HG02571 (cell line): Measurements from ENCODE around the gene PEX1.
"Not testable (repeated sequence)": the region's sequence is repeated elsewhere in the genome, so short reads cannot be mapped to it uniquely, and the experiment has no call there.

ENCODE experiments used
- ATAC-seq: cut with Tn5 transposase; IDR thresholded peaks from one replicate; pipeline ENCODE4 v1.9.1; 2021; ENCODE audit warnings: mild to moderate bottlenecking, moderate library complexity; ENCODE audit not compliant: unreplicated experiment

PEX1 gene

DNA sequence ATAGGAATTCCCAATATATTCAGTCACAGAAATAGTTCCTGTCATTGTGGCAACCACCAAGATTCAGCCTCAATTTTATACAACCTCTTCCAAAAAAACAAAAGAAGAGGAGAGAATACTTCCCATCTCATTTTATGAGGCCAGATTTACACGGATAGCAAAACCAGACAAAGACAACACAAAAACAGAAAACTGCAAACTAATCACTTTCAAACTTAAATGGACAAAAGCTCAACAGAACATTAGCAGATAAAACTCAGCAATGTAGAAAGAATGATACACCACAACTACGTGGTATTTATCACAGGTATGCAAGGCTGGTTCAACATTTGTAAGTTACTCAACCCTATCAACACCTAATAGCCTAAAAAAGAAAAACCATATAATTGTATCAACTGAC, 22.0 kb downstream of the PEX1 start:
- ATAC-seq, result no peak

DNA sequence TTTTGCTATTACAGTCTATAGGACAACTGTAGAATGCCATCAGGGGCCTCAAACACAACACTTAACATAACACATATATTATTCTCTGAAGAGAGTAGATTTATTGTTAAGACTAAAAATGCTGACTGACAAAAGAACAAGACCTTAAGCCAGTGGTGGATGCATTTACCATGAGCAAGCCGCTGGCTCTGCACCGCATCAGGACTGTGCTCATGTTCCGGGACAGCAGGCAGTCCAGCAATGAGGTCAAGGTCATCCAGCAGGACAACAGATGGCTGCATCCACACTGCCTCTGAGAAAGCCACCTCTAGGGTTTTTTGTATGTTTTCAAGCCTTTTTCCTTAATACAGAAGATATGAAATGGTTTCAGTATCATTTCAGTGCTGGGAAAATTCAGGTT, 23.8 kb downstream of the PEX1 start:
- no peak for ATAC-seq

DNA sequence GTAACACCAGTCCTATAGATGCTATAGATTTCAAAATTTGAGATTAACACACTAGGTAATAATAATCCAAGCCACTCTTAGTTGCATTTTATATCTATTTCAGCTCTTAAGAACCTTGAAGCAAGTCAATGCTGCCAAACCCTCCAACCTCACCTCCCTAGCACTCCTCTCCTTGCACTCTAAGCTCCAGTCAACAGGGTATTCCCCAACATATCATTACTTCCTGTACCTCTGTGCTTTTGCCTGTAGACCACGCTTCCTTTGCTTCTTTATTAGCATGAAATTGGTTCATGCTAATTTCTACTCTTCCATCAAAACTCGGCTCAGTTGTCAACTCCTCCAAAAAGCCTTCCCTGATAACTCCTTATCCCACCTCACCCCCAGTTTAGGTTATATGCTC, 24.6 kb downstream of the PEX1 start:
- no peak for ATAC-seq

DNA sequence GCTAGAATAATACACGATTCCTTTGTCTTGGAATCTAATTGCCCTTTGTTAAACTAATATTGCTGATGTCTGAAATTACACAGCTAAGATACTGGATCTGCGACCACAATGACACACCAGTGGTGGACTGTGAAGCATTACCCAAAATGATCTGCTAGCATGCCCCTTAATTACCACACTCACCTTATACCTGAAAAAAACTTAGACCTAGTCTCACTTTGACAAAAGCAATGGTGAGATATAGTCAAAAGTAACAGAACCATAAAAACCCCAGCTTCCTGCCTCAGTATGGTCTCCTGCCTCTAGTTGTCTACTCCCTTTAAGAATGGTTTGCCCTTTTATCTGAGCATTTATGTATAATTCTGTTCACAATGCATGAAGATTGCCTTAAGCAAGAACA, 29.8 kb downstream of the PEX1 start:
- ATAC-seq, result no peak

DNA sequence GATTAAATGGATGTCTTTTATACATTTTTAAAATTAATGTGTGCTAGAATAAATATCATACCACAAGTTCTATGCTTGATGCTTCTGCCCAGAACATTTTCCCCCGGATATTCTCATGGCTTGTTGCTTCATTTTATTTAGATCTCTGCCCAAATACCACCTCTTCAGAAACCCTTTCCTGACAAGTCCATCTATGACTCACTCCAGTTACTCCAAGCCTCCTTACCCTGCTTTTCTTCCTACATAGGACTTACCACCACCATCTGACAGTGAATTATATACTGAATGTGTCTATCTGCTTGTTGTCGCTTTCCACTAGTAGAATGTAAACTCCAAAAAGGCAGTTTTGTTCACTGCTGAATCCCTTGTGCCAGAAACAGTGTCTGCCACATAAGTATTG, 31.4 kb downstream of the PEX1 start:
- no peak for ATAC-seq

DNA sequence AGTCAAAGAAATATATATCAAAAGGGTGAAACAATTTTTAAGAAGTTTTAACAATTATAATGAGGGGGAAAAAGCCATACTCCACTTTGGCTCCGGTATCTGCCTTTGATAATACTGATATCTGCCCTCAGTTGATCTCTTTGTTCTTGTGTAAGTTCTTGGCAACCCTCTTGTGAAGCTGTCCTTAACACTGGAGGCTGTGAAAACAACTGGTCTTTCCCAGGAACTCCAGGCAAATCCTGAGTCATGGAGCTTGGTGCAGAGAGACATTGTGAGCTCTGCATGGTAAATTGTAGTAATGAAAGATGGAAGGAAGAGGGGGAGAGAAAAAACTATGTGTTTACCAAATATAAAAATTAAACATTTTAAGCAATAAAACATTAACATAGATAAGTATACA, 38.7 kb downstream of the PEX1 start:
- ATAC-seq, result no peak

DNA sequence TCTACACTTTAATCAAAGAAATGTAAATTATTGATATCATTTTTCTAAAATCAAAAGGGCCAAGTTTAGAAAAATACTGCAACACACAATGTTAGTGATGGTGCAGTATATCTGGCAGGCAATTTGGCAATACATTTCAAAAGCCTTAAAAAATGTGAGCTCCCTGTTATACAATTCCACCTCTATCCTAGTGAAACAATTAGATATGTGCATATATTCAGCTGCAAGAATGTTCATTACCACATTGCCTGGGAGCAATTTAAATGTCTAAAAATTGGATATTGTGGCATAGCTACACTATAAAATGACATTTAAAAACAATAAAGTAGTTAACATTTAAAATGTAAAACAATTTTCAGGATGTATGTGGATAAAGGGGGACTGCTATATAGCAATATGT, 40.5 kb downstream of the PEX1 start:
- ATAC-seq, result no peak

DNA sequence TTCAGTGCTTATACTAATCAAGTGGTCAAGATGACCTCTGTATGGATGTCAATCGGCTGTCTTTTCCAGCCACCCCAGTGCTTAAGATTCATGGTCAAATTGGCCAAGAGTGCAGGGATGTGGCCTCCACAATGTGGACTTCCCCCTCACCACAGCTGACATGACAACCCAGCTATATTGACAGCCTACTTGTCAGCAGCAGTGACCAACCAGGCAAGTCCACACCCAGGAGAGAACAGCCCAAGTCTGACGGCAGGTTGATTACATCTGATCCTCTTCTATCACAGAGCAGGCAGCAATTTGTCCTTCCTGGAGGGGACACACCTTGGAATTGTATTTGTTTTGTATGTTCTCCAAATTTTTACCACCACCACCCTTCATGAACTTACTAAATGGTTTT, 42.3 kb downstream of the PEX1 start:
- ATAC-seq, result no peak

DNA sequence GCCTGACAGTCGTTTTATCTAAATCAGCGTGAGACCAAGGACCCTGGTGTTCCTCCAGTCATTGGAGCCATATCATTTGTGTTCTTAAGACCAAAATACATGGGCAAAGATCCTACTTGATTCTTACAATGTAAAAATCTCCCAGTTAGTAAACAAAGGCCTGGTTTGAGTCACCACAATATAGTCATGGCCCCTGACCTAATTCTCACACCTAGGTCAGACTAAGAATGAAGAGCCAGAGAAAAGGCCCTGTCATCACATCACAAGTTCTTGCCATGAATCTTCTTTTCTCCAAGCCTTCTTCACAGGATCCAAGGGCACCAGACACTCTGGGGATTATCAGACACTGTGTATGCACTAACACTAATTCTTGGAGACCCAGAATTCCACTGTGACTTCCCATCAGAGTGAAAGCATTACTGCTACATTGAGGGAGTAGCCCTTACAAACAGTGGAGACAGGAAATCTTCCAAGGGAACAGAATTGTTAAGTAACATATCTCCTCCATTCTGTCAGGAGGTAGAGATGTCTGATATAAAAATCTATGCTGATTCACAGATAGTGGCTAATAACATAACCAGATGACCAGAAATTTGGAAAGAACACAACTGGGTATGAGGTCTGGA, 42.9 kb downstream of the PEX1 start:
- ATAC-seq, result no peak

DNA sequence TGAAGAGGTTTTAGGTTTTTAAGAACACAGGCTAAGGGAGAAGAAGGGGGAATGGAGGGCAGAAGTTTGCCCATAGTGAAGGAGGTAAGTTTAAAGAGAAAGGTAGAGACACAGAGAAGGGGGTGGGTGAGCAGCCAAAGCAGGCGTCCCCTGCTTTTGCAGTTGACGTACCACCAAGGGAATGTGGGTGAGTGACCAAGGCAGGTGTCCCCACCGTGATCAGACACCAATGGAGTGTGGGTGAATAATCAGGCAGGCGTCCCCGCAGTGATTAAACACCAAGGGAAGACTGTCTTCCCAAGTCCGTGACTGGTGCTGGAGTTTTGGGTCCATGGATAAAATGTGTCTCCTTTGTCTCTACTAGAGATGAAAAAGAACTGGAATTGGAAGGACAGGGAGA, 44.1 kb downstream of the PEX1 start:
- ATAC-seq, result not testable (repeated sequence)

DNA sequence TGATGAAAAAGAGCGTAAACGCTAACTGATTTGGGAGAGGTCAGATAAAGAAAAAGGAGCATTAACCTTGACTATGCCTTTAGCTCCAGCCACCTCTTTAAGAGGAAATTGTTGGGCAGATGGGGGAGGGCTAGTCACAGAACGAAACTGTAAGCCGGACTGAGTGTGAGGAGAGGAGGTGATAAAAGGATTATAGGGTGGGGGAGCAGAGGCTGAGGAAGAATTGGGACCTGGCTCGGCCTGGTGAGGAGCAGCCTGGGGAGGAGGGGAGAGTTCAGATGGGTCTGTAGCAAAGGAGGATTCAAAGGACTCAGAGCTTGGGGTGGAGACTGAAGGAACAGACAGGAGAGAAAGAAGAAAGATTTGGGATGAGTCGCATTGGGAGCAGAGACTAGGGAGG, 44.7 kb downstream of the PEX1 start:
- not testable (repeated sequence) for ATAC-seq

DNA sequence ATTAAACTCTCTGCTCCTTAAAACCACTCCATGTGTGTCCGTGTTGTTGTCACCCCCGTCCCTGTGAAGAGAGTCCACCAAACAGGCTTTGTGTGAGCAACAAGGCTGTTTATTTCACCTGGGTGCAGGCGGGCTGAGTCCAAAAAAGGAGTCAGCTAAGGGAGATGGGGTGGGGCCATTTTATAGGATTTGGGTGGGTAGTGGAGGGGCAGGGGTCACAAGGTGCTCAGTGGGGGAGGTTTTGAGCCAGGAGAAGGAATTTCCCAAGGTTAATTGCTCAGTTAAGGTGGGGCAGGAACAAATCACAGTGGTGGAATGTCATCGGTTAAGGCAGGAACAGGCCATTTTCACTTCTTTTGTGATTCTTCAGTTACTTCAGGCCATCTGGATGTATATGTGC, 49.2 kb downstream of the PEX1 start:
- ATAC-seq, result not testable (repeated sequence)

DNA sequence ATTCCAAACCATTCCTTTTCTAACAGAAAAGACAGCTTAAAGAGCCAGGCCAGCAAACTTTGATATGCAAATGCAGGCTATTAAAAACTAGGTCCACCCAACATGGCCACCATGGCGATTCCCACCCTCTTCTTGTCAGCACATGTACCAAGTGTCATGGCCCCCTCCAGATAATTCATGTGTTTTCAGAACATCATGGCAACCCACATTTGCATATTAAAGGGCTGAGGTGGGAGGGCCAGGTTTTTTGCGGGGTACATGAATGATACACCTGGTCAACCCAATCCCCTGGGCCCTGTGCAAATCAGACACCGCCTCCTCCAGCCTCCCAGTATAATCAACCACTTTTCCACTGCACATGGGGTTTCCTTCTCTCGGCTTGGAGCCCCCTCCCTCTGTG, 49.6 kb downstream of the PEX1 start:
- no peak for ATAC-seq

DNA sequence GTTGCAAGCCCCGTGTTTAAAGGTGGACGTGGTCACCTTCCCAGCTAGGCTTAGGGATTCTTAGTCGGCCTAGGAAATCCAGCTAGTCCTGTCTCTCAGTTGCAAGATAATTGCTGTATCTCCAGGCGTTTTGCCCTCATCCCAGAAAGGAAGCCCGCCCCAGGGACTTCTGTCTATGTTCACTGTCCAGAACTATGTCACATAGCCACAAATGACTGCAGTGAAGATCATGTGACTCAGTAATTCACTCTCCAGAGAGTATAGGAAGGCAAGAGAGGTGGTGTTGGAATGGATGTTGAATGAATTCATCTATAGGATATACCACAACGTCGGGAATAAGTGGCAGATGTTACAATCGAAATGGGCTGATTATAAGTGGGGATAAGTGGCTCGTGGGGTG, 50.2 kb downstream of the PEX1 start:
- ATAC-seq, result no peak

DNA sequence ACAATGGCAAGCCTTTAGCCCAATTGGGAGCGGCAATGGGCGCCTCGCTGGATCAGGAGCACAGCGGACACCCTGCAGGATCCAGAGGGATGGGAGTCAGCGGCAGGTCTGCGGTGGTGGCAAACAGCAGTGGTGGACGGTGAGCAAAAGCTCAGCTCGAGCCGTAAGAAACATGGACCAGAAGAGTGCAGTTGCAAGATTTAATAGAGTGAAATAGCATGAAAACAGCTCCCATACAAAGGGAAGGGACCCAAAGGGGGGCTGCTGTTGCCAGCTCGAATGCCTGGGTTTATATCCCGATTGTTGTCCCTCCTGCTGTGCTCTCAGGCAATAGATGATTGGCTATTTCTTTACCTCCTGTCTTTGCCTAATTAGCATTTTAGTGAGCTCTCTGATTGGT, 50.6 kb downstream of the PEX1 start, which contains the start of gene ERVW-1:
Gene ERVW-1, minus strand, starts transcription at position 266 of the 400 bp plus-strand sequence. CDS start 7,565 bp downstream, outside the sequence.
- not testable (repeated sequence) for ATAC-seq

DNA sequence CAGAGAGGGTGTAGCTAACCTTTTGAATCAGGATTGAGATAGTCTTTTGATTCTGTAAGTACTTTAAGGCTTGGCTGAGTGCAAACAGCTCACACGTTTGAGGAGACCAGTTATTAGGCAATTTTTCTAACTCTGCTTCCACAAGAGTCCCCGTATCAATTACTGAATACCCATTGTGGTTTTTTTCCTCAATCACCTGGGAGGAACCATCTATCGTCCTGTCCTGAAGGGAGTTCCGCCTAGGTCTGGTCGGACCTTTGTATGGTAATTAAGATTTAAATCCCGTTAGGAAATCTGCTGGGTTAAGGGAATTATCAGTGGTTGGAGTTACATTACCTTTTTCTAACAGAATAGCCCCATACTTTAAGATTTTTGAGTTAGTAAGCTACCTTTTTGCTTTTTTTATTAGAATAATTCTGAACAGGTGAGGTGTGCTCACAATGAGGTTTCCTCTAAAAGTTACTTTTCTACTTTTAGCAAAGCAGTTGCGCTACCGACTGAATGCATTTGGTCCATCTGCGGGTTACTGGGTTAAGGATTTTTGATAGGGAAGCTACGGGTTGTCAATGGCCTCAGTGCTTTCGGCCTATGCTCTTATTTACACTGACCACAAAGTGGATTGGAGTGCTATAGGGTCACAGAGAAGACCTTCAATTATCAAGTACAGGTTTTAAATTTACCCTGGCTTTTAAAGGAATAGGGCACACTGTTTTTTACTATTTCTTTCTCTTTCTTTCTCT, 52.3 kb downstream of the PEX1 start:
- ATAC-seq, result not testable (repeated sequence)

DNA sequence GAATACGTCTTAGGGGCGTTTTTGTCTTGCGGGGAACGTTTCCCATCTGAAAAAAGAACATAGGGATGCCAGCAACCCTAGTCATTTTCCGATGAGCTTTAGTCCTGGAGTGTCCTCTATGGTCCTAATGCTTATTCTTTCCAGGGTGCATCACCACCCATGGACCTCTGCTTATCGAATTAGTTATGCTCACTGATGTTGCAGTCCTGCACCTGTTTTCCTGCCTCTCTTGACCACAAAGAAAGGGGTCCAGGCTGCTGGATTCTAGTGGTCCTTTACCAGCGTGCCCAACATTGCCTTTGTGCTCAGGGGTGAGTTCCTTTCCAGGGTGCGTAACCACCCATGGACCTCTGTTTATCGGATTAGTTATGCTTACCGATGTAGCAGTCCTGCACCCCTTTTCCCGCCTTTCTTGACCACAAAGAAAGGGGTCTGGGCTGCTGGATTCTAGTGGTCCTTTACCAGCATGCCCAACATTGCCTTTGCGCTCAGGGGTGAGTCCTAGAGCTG, 53.0 kb downstream of the PEX1 start:
- ATAC-seq, result not testable (repeated sequence)

DNA sequence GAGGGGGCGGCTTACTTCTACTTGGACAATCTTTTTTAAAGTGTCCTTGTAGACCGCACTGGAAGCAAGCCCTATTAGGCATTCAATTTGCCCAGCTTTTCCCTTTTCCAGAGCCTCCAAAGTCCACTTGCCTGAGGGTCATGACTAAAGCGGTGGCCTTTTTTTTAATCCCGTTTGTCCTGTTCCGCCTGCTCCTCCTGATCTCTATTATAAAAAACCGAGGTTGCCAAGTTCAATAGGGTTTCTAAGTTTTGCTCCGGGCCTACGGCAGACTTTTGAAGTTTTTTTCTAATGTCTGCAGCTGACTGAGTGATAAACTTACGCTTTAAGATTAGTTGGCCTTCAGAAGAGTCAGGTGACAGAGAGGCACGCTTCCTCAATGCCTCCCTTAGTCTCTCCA, 54.3 kb downstream of the PEX1 start:
- ATAC-seq, result not testable (repeated sequence)

DNA sequence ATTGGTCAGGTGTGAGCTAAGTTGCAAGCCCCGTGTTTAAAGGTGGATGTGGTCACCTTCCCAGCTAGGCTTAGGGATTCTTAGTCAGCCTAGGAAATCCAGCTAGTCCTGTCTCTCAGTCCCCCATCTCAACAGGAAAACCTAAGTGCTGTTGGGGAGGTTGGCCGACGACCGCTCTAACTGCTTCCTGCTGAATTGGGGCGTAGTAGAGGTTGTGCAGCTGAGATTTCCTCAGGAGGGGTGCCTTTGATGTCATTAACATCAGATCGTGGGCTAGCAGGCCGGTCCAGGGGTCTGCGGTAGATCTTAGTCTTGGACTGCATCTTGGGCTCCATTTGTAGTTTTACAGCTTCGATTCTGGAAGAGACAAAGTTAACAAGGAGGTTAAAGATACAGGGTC, 59.7 kb downstream of the PEX1 start:
- not testable (repeated sequence) for ATAC-seq

DNA sequence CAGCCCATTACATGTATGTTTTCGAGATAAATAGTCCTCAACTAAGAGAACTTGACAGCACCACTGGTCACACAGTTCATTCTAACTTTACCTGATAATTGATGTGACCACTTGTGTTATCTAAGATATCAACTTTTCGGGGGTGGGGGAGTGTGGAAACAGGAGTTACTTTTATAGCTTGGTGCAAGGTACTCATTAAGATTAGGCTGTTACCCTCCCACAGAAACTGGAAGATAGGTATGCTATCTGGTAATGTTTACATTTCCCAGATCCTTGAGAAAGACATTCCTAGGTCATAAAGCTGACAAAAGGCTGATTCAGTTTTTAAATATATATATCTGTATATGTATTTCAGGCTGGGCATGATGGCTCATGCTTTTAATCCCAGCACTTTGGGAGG, 61.6 kb downstream of the PEX1 start:
- no peak for ATAC-seq

DNA sequence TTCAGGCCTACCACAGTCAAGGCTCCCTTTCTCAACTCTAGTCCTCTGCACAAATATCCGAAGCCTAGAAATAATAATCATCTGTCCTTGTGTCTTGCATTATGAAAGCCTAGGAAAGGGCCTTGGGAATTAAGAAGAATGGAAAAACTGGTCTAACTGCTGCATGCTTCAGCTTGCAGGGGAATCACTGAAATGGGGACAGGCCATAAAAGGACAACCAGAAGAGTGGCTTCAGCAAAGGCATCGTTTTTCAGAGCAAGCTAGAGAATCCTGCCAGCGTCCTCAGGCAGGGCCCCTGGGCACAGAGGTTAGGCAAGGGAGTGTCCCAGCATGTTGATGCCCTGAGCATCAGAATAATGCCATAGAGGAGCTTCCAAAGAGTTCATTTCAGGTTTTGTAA, 63.8 kb downstream of the PEX1 start:
- ATAC-seq, result no peak

DNA sequence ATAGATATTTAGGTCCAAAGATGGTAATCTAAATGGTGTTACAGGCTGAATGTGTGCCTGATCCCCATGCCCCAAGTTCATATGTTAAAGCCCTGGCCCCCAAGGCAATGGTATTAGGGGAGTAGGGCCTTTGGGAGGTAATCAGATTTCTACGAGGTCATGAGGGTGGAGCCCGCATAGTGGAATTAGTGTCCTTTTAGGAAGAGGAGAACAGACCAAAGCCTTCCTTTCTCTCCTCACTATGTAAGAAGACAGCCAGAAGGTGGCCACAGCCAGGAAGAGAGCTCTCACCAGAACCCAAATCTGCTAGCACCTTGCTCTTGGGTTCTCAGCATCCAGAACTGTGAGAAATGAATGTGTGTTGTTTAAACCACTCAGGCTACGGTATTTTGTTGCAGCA, 65.8 kb downstream of the PEX1 start:
- no peak for ATAC-seq
